H1 (cell line): Measurements from ENCODE around the gene TRIM15. TPM values are rescaled to one million over a fixed set of nuclear protein-coding genes. Genes with fewer than 3 reads are reported as not detected.

Experiments used
- CHD7 ChIP-seq: fragments of 300-600 bp; sonication (generic); IDR thresholded peaks from 2 replicates; pipeline ENCODE4 v1.7.1; 2012; ENCODE audit warnings: low read length, moderate library complexity, mild to moderate bottlenecking, inconsistent platforms; ENCODE audit not compliant: insufficient replicate concordance
- TBP ChIP-seq: IDR thresholded peaks from 2 replicates; pipeline ENCODE4 v1.6.1; 2011; ENCODE audit warnings: low read depth, low read length, improper control_type of control experiment
- TEAD4 ChIP-seq: IDR thresholded peaks from 2 replicates; pipeline ENCODE4 v1.6.1; 2012; ENCODE audit warnings: low read depth, low read length, inconsistent platforms, mixed read lengths
- polyA plus RNA-seq, 7 experiments: library from polyadenylated mRNA; depleted of rRNA in 3 of 7; stranded (reverse) in 5 of 7; unstranded in 2 of 7; fragments of >200 nt in 5 of 7; fragments of 200-250 nt in 2 of 7; gene quantifications; 1 replicate in 5 of 7; 2 replicates in 1 of 7; 4 replicates in 1 of 7; pipeline versions ENCODE4 v1.2.1 to v1.2.3, GENCODE V29; 2011 to 2013; ENCODE audit warnings: missing spikeins in 2 of 7, mixed read lengths in 2 of 7
- total RNA-seq: library from RNA; stranded (reverse); fragmentation: NEBNext Ultra II Directional; extraction: Animal tissue kit (Norgen Biotek cat#: 25700); gene quantifications from 2 replicates; pipeline ENCODE4 v1.2.1, GENCODE V29; 2021

Gene TRIM15
- total and polyA plus RNA-seq, 2 of the 8 experiments (the other 6 are each of a cell fraction or from before 2014, with no cell fraction given) = 0.18 to 0.48 TPM

- TF ChIP-seq CHD7 = no peak
- TF ChIP-seq TEAD4 = no peak
- TF ChIP-seq TBP = no peak
These were observed 15.5 kb downstream of the TRIM15 start (continued) for GRCh38 chr6:30178837-30179236.
